Heart left ventricle (tissue), 13 donors: Measurements from ENCODE around the gene CTU2.

Source experiments
- CTCF ChIP-seq, 12 donors: fragments of 200-600 bp; sonication (generic) in 4 of 12; IDR thresholded peaks; one replicate each; pipeline versions ENCODE4 v1.5.0 to v1.8.0; 2018 to 2022; ENCODE audit warnings: antibody characterized with exemption in 12 of 12, mild to moderate bottlenecking in 5 of 12
- POLR2A ChIP-seq, 2 donors: fragments of 450-650 bp; IDR thresholded peaks; one replicate each; pipeline ENCODE4 v1.6.1; 2017; ENCODE audit warnings: antibody characterized with exemption in 2 of 2, mild to moderate bottlenecking in 2 of 2, moderate library complexity in 2 of 2
- donor health status: ischemic (EF 13 %, LVEDD 7.1; RV severe dilation, severe dysfunction).
- donor health status: DM: no; HTN: yes; CAD: no.
- donor health status: DM: no; HTN: no; CAD: no.
- donor health status: ischemic (EF 25% LVEDD 6.9; RV normal size, moderate dysfunction).
- donor health status: ischemic (EF 25% LVEDD 5.7; RV mildly dilated, moderate dysfunction).
- donor health status: ischemic (EF 35%, LVEDD 5.7; RV mildly dilated, moderate dysfunction).
- donor health status: nonischemic (EF 11% LVEDD 7.7; RV severe dilation, severe dysfunction).
- donor health status: DM: yes; HTN: yes; CAD: no.
- donor health status: PGD.
- donor health status: ischemic (EF 29% LVEDD 5.4; RV normal size, mild dysfunction).
- donor health status: nonischemic (EF 23%, LVEDD 6.1; RV moderate dilation, normal function).

DNA sequence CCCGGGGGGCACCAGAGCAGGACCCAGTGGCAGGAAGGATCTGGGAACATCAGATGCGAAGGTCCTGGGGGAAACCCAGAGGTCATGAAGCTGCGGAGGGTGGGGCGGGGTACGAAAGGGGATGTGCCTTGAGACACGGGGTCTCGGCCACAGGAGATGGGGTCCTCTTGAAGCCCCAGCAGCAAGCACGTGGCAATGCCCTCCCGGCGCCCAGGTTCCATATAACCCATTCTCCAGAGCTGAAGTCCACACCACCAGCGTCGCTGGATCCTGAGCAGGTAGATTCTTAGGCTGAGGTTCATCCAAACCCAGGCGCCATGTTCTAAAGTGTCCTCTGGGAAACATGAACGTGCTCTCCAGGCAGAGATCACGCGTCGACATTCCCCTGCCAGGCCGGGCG is 57.8 kb downstream of the CTU2 start:
- TF ChIP-seq CTCF (IDR thresholded peaks at IDR 0.05) = no peak
- TF ChIP-seq POLR2A (IDR thresholded peaks at IDR 0.05) = no peak
